HG02885 (cell line): ENCODE data around the gene MAB21L4.

ENCODE experiments used
- ATAC-seq: cut with Tn5 transposase; IDR thresholded peaks from one replicate; pipeline ENCODE4 v1.9.1; 2021; ENCODE audit warnings: mild to moderate bottlenecking; ENCODE audit not compliant: unreplicated experiment, poor library complexity

The MAB21L4 gene

GRCh38 chr2:240869109-240869955, 26.6 kb downstream of the MAB21L4 start:
- no peak for ATAC-seq

- no peak for ATAC-seq
Measured at GRCh38 chr2:240868286-240869108, 27.5 kb downstream of the MAB21L4 start, which contains the start of gene AGXT. Gene AGXT, plus strand, starts transcription at chr2:240868824. Its CDS starts 42 bp downstream, at chr2:240868866.

- no peak for ATAC-seq
Measured at GRCh38 chr2:240865391-240865790, 30.6 kb downstream of the MAB21L4 start.

GRCh38 chr2:240864475-240864874, 31.5 kb downstream of the MAB21L4 start:
- ATAC-seq = no peak

- ATAC-seq = no peak
Measured at GRCh38 chr2:240861547-240861946, 34.4 kb downstream of the MAB21L4 start.

- ATAC-seq = no peak
Measured at GRCh38 chr2:240858871-240859270, 37.1 kb downstream of the MAB21L4 start.

GRCh38 chr2:240858321-240858720, 37.6 kb downstream of the MAB21L4 start:
- no peak for ATAC-seq

- ATAC-seq = no peak
Measured at GRCh38 chr2:240857039-240858008, 38.6 kb downstream of the MAB21L4 start.

- no peak for ATAC-seq
Measured at GRCh38 chr2:240856151-240856980, 39.6 kb downstream of the MAB21L4 start.

GRCh38 chr2:240855670-240856069, 40.3 kb downstream of the MAB21L4 start:
- ATAC-seq = no peak

GRCh38 chr2:240852671-240853314, 43.2 kb downstream of the MAB21L4 start:
- ATAC-seq = no peak

- no peak for ATAC-seq
Measured at GRCh38 chr2:240851078-240851991, 44.6 kb downstream of the MAB21L4 start.

GRCh38 chr2:240850756-240851077, 45.2 kb downstream of the MAB21L4 start:
- ATAC-seq = no peak

GRCh38 chr2:240850026-240850425, 45.9 kb downstream of the MAB21L4 start:
- no peak for ATAC-seq

- ATAC-seq = no peak
Measured at GRCh38 chr2:240848900-240849680, 46.9 kb downstream of the MAB21L4 start.

- ATAC-seq = no peak
Measured at GRCh38 chr2:240847817-240848216, 48.1 kb downstream of the MAB21L4 start.
